Esophagus (tissue), 2 donors: Measurements from ENCODE around the gene FAM120AOS. TPM values are rescaled to one million over a fixed set of nuclear protein-coding genes. Genes with fewer than 3 reads are reported as not detected.

ENCODE experiments used
- H3K27ac ChIP-seq, 2 donors: one replicate each; pipeline ENCODE4 v1.5.1; 2013; ENCODE audit warnings: low read depth in 2 of 2, mild to moderate bottlenecking in 2 of 2, inconsistent platforms in 1 of 2, low read length in 1 of 2, moderate library complexity in 1 of 2
- H3K27me3 ChIP-seq, 2 donors: one replicate each; pipeline ENCODE4 v1.6.1; 2013; ENCODE audit warnings: low read length in 2 of 2, control low read depth in 1 of 2, mild to moderate bottlenecking in 1 of 2; ENCODE audit not compliant: insufficient read depth in 2 of 2, control insufficient read depth in 1 of 2
- H3K36me3 ChIP-seq, 2 donors: one replicate each; pipeline ENCODE4 v1.6.1; 2013; ENCODE audit warnings: low read length in 1 of 2; ENCODE audit not compliant: control insufficient read depth in 2 of 2, insufficient read depth in 2 of 2
- H3K4me1 ChIP-seq, 2 donors: one replicate each; pipeline ENCODE4 v1.6.1; 2013; ENCODE audit warnings: low read length in 1 of 2; ENCODE audit not compliant: control insufficient read depth in 2 of 2, insufficient read depth in 2 of 2
- H3K4me3 ChIP-seq, 2 donors: one replicate each; pipeline ENCODE4 v1.5.1; 2013; ENCODE audit warnings: low read length in 2 of 2, mild to moderate bottlenecking in 2 of 2, low read depth in 1 of 2, moderate library complexity in 1 of 2
- H3K9me3 ChIP-seq, 2 donors: one replicate each; pipeline ENCODE4 v1.6.1; 2013; ENCODE audit warnings: mild to moderate bottlenecking in 2 of 2, low read depth in 1 of 2, low read length in 1 of 2, moderate library complexity in 1 of 2; ENCODE audit not compliant: control insufficient read depth in 2 of 2, insufficient read depth in 1 of 2
- WGBS, 2 donors: extraction: QIAGEN DNeasy Blood & Tissue Kit; methylation state at CpG; one replicate each; pipeline ENCODE4 v1.1.7; 2013; 5-methylcytosine and 5-hydroxymethylcytosine counted together
- polyA plus RNA-seq, 2 donors: library from polyadenylated mRNA; stranded (reverse); fragments of 200-250 nt; gene quantifications; one replicate each; pipeline ENCODE4 v1.2.3, GENCODE V29; 2013
- donor health status: healthy with polysubstance abuse.
- donor health status: Bipolar disorder and iron deficiency.

FAM120AOS gene
- 10 to 100 TPM; 19.6 to 23.7 TPM for polyA plus RNA-seq

DNA sequence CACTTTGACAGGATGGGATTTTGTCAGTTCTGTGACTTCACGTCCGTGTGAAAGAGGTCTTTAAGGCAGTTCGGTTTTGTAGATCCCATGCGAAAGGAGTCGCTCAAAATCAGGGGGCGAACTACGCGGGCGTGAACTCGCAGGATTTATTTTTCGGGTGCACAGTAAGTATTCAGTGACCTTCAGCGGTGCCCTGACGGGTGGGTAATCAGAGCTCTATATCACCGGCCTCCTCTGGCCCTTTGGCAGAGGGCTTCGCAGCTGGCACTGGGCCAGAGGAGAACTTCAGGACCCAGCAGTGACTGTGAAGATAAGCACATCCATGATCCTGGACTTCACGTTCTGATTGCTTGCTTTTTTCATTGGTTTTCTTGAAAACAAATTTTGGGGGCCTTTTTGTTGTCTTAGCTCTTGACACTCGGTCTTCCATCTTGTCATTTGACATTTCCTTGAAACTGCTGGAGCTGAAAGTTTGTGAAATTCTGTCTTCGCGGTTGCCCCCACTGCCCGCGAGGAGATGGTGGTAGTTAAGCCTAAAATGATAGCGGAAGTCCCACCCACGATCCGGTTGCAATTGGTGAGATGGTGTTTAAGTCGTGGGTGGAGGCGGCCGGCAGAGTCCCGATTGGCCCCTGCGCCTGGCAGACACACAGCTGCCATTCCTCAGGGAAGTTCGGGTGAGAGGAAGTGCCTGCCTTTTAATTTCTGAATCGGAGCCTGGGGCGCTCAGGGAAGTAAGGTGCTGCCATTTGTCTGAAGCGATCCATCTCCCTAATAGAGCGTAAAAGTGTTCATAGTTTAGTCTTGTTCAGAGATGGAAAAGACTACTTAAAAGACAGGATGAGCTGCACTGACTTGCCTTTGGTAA is at the start of gene FAM120AOS:
Gene FAM120AOS (minus strand): TSS at position 535 of the 868 bp plus-strand sequence. CDS start 872 bp downstream, outside the sequence.
- no peaks in the 10 kb centered on the region for H3K27me3 ChIP-seq
- peak within 1 kb of the TSS; percentile 94 to 100 for H3K27ac ChIP-seq
- H3K9me3 ChIP-seq, result no peaks in the 10 kb centered on the region
- peaks cover under 1 to 2% of the 10 kb centered on the region in 2 donors for H3K36me3 ChIP-seq
- 0% methylated on average over 34 of the region's 34 CpGs for WGBS, 2 donors
- H3K4me1 ChIP-seq, result peaks cover 0 to 4% of the 10 kb centered on the region in 2 donors
- H3K4me3 ChIP-seq, result peak within 1 kb of the TSS; percentile 85

DNA sequence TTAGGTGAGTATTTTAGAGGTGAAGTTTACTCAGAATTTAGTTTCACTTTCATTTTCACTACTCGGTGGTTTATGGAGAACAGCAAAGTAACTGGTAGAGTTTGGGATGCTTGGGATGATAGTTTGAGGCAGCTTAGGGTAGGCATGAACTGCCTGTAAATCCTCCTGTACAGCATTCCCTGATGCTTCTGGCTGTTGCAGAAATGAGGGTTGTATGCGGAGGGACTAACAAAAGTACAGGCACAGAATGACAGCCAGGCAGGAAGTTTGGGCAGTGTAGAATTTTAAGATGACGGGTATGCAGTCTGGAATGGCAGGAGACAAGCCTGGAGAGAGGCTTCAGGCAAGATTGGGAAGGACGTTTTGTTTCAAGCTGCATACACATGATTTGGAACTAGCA is 48.0 kb upstream of the FAM120AOS start:
- Histone ChIP-seq H3K4me1 (no peaks in the 10 kb centered on the region), H3K27me3 (no peaks in the 10 kb centered on the region), H3K36me3 (peaks cover 4 to 9% of the 10 kb centered on the region in 2 donors), H3K9me3 (no peaks in the 10 kb centered on the region), H3K4me3 (peak overlapping the region; percentile 35 to 44), H3K27ac (peak overlapping the region in 1 of 2 donors; percentile 40)
- WGBS, 2 donors, result 23 to 33% methylated on average over 4 of the region's 4 CpGs

DNA sequence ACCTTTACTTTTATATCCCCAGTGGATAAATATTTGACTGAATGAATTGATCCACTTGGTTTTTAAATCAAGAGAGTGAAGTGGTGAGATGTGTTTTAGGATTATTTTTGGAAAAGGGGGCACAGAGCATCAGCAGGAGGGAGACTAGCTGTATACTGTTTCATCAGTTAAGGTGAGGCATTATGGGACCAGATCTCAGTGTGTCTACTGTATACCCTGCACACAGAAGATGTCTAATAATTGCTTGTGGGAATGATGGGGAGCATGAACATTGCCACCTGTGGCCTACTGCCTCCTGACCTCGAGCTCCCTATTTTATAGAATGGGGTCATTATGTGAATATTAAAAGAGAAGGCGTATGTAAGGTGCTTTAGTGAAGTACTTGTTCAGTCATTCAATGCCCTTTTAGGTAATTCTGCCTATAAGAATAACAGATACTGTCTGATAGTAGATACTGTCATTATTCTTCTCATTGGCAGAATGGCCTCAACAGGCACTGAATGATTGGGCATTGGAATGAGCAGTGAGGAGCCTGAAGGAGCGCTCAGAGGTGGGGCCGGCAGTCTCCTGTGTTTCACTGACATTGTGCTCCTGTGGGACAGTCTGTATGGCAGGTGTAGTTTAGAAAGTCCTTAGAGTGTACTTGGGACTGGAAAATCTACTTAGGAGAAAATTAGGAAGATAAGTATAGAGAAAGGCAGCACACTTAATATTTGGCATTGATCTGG is 47.4 kb upstream of the FAM120AOS start:
- H3K27ac ChIP-seq, result peak overlapping the region in 1 of 2 donors; percentile 54
- H3K4me3 ChIP-seq, result peak overlapping the region in 1 of 2 donors; percentile 44
- H3K36me3 ChIP-seq, result peaks cover 4 to 9% of the 10 kb centered on the region in 2 donors
- no peaks in the 10 kb centered on the region for H3K4me1 ChIP-seq
- 82 to 86% methylated on average over 4 of the region's 4 CpGs for WGBS, 2 donors
- H3K9me3 ChIP-seq, result no peaks in the 10 kb centered on the region
- H3K27me3 ChIP-seq, result no peaks in the 10 kb centered on the region

DNA sequence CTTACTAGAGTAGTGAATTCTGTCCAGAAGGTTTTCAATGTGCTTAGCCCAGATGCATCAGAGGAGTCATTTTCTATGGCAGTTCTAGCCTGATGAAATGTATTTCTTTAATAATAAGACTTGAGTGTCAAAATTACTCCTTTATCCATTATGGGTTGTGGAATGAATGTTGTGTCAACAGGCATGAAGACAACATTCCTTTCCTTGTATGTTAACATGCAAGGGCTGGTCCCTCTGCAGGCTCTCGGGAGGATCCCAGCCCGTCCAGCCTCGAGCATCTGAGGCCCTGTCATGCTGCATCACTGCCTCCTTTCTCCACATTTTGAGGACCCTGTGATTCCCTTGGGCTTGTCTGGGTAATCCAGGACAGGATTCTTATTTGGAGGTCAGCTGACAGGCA is 42.9 kb upstream of the FAM120AOS start:
- Histone ChIP-seq H3K27me3 (no peaks in the 10 kb centered on the region), H3K27ac (no peak overlapping the region), H3K9me3 (no peaks in the 10 kb centered on the region), H3K4me1 (no peaks in the 10 kb centered on the region), H3K4me3 (no peak overlapping the region), H3K36me3 (peaks cover 13 to 22% of the 10 kb centered on the region in 2 donors)
- WGBS, 2 donors, result 42 to 45% methylated on average over 3 of the region's 3 CpGs

DNA sequence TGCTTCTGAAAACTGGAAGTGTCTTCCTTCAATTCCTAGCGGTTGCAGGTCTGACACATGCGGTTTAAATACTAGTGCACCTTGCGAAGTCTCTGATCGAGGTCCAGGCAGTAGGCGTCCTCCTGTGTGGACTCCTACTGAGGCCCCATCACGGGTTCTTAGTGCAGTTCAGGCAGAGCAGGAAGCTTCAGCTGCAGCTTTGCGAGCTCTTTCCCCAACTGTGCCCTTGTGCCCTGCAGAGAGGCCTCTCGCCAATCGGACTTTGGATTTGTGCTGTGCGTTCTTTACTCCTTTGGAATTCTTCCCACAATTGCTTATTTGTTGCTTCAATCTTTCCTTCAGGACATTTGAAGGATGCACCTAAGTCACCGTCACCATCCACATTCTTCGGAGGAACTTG is 40.6 kb upstream of the FAM120AOS start:
- 95 to 97% methylated on average over 12 of the region's 12 CpGs for WGBS, 2 donors
- Histone ChIP-seq H3K27me3 (no peaks in the 10 kb centered on the region), H3K4me1 (peaks cover 0 to 5% of the 10 kb centered on the region in 2 donors), H3K4me3 (no peak overlapping the region), H3K9me3 (no peaks in the 10 kb centered on the region), H3K27ac (no peak overlapping the region), H3K36me3 (peaks cover 13 to 25% of the 10 kb centered on the region in 2 donors)

DNA sequence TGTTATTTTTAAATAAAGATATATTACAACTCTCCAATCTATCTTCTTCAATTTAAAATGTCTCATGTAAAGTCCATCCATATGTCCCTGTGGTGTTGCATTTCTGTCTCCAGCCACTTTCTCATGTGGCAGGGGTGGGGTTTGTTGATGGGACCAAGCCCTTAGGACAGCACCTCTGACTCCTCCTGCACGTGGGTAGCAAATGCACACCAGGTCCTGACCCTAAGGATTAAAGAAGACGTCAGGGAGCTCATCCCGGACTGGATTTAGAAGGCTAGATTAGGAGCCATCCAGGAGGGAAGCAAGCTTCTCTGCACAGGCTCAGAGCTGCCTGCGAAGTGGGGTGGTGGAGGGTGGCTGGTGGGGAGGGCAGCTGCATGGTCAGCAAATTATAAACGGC is 38.9 kb upstream of the FAM120AOS start:
- Histone ChIP-seq H3K4me3 (no peak overlapping the region), H3K36me3 (peaks cover 9 to 22% of the 10 kb centered on the region in 2 donors)
- 66 to 71% methylated on average over 5 of the region's 5 CpGs for WGBS, 2 donors

DNA sequence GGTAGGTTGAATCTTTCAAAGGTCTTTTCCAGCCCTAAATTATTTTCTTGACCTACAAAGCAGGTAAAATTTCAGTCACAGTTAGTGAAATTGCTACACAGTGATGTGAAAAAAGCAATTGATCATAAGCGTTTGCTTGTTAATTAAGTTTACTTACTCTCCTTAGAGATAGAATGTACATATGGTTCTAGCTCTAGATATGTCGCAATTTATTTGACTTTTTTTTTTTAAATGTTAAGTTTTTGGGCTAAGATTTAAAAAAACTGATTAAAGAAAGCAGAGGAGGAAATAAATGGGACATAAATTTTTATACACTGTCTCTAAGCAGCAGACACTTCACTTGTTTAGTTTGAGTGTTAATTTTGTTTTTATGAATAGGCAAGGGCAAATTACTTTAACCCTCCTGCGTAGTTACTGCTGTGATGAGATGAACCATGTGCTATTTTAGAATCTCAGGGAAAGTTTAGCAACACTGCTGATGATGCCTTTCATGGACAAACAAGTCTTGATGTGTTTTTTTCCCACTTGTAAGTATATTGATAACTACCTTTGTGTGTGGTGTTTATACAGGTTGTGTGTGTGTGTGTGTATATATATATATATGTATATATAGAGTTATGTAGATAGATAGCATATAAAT is 38.3 kb upstream of the FAM120AOS start:
- Histone ChIP-seq H3K36me3 (peaks cover 9 to 17% of the 10 kb centered on the region in 2 donors), H3K4me3 (no peak overlapping the region), H3K27me3 (no peaks in the 10 kb centered on the region), H3K27ac (no peak overlapping the region), H3K4me1 (peaks cover 0 to 5% of the 10 kb centered on the region in 2 donors), H3K9me3 (no peaks in the 10 kb centered on the region)
- WGBS, 2 donors, result 89 to 90% methylated on average over 3 of the region's 3 CpGs

More for the DNA sequence above, 38.9 kb upstream of the FAM120AOS start:
- H3K27me3 ChIP-seq, result no peaks in the 10 kb centered on the region
- H3K4me1 ChIP-seq, result peaks cover 0 to 5% of the 10 kb centered on the region in 2 donors
- H3K9me3 ChIP-seq, result no peaks in the 10 kb centered on the region
- H3K27ac ChIP-seq, result no peak overlapping the region

DNA sequence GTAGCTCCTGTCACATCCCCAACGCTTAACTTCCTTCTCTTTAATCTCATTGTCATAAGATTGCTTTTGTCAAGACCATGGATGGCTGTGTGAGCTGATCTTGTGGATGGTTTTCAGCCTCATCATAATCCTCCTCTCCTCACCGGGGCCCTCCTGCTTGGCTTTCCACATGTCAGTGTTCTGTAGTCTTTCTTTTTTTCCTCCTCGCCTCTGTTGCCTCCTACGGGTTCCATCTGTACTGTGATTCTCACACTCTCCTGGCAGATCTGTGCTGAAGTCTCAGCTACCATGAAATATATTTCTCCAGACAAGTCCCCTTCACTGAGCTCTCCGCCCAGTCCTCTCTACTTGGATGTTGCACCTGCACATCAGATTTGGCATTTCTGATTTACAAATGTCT is 34.9 kb upstream of the FAM120AOS start:
- Histone ChIP-seq H3K4me3 (no peak overlapping the region), H3K4me1 (peaks cover 0 to 5% of the 10 kb centered on the region in 2 donors), H3K9me3 (no peaks in the 10 kb centered on the region), H3K27me3 (no peaks in the 10 kb centered on the region), H3K36me3 (peaks cover 3 to 12% of the 10 kb centered on the region in 2 donors), H3K27ac (no peak overlapping the region)
- WGBS, 2 donors, result 92 to 95% methylated on average over 5 of the region's 5 CpGs

DNA sequence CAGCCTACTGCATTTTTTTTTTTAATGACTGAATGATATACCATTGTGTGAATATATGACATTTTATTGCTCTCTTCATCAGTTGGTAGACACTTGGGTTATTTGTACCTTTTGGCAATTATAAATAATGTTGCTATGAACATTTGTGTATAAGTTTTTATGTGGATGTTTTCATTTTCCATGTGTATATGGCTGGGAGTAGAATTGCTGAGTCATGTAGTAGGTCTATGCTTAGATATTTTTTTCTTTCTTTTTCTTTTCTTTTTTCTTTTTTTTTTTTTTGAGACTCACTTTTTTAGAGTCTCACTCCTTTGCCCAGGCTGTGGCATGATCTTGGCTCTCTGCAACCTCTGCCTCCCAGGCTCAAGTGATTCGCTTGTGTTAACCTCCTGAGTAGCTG is 32.9 kb upstream of the FAM120AOS start:
- peaks cover 0 to 7% of the 10 kb centered on the region in 2 donors for H3K4me1 ChIP-seq
- H3K27me3 ChIP-seq, result no peaks in the 10 kb centered on the region
- H3K9me3 ChIP-seq, result no peaks in the 10 kb centered on the region
- 87 to 95% methylated on average over 1 of the region's 1 CpG for WGBS, 2 donors
- no peak overlapping the region for H3K4me3 ChIP-seq
- peaks cover 3 to 10% of the 10 kb centered on the region in 2 donors for H3K36me3 ChIP-seq
- no peak overlapping the region for H3K27ac ChIP-seq
